NT2/D1 (cell line): ENCODE results near the gene TMEM151A.

ENCODE experiments used
- DNase-seq: peaks from one replicate; pipeline ENCODE4 v3.0.0-alpha.2; 2011; ENCODE audit warnings: low read depth, low spot score
- H3K27me3 ChIP-seq: 2 replicates; pipeline ENCODE4 v1.6.0; 2011; ENCODE audit warnings: mild to moderate bottlenecking; ENCODE audit not compliant: insufficient read length, insufficient read depth
- H3K36me3 ChIP-seq: 2 replicates; pipeline ENCODE4 v1.6.1; 2011; ENCODE audit warnings: mild to moderate bottlenecking, low read length, mixed read lengths; ENCODE audit not compliant: insufficient read depth, insufficient read length
- H3K4me1 ChIP-seq: 2 replicates; pipeline ENCODE4 v1.5.1; 2011; ENCODE audit not compliant: insufficient read depth, insufficient read length
- H3K4me3 ChIP-seq: 2 replicates; pipeline ENCODE4 v1.5.1; 2011; ENCODE audit warnings: low read depth; ENCODE audit not compliant: insufficient read length
- H3K9ac ChIP-seq: 2 replicates; pipeline ENCODE4 v1.6.0; 2011; ENCODE audit warnings: low read depth; ENCODE audit not compliant: insufficient read length
- H3K9me3 ChIP-seq: 2 replicates; pipeline ENCODE4 v1.5.1; 2011; ENCODE audit warnings: mild to moderate bottlenecking, low read length; ENCODE audit not compliant: insufficient read depth
- SUZ12 ChIP-seq: IDR thresholded peaks from 2 replicates; pipeline ENCODE4 v1.6.1; 2011; ENCODE audit not compliant: insufficient read length, insufficient read depth; ENCODE audit errors: extremely low read depth
- YY1 ChIP-seq: IDR thresholded peaks from 2 replicates; pipeline ENCODE4 v1.6.1; 2011; ENCODE audit not compliant: insufficient read length, insufficient read depth
- ZNF274 ChIP-seq: IDR thresholded peaks from 2 replicates; pipeline ENCODE4 v1.6.1; 2011; ENCODE audit warnings: mild to moderate bottlenecking, low read depth, low read length

TMEM151A gene

DNA sequence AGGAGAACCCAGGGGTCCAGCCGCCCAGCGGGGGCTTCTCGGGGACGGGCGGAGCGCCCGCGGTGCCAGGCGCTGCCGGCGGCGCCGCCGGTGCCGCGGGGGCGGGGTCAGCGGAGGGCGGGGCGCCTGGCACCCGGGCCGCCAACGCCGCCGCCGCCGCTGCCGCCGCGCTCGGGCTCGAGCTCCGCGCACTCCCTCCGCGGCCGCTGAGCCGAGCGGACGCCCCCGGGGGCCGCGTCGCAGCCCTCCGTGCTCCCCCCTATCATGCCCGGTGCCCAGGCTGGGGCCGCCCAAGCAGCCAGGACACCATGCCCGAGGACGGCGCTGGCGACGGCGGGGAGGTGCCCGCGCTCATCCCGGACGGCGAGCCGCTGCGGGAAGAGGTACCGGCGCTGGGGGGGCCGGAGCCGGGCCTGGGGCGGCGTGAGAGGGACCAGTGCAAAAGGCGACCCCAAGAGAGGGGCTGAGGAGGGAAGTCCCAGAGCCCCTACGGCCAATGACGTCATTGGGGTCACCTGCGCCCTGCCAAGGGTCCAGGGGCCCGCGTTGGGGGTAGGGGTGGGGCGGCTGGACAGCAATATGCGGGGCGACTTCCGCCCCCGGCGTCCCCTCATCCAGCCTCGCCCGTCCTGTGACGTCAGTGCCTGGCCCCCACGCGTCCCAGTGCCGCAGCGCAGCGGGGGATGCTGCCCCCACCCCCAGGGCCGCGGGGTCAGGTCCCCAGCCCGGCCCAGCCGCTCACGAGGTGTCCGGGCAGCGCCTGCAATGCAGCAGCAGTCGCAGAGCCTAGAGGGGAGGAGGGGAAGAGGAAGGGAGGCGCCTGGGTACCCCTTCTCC lies at the start of gene TMEM151A:
Gene TMEM151A, plus strand, starts transcription at position 189 of the 837 bp plus-strand sequence. Its CDS starts 120 bp downstream, at position 309.
- DNase-seq = no peak
- Histone ChIP-seq H3K27me3 (peaks cover 55% of the 10 kb centered on the region), H3K9me3 (no peaks in the 10 kb centered on the region), H3K9ac (peak within 1 kb of the TSS; percentile 73), H3K4me3 (peak within 1 kb of the TSS; percentile 41), H3K4me1 (peaks cover 36% of the 10 kb centered on the region), H3K36me3 (peaks cover 10% of the 10 kb centered on the region)
- no peak for TF ChIP-seq ZNF274
- no peak for TF ChIP-seq YY1
- no peak for TF ChIP-seq SUZ12

DNA sequence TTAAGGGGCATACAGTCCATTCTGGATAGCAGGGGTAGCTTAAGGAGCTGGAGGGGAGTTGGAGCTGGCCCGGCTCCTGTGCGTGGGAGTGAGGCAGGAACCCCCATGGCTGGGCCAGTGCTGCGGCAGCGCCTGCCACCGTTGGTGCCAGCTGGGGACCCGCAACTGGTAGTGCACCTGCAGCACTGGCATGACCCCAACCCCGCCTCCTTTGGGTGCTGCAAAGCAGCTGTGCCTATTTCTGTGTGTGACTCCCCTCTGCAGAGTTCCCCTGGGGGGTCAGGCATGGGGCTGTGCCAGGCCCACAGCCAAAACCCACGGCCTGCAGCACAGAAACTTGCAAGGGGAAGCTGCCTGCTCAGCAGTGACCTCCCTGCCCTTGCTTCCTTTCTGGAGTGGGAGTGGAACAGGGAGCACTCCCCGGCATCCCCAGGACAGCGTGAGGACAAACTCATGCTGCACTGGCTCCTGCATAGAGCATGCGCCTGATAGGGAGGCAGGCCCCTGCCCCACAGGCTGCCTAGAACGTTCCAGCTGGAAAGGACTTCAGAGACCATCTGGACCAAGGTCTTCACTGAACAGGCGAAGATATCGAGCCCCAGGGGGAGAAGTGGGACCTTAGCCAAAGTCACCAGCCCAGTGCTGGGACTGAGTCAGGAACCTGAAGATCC lies 49.5 kb upstream of the TMEM151A start:
- peaks cover 14% of the 10 kb centered on the region for H3K4me1 ChIP-seq

GRCh38 chr11:66243782-66244535 lies 47.7 kb upstream of the TMEM151A start:
- H3K36me3 ChIP-seq = peaks cover 77% of the 10 kb centered on the region
- no peaks in the 10 kb centered on the region for H3K27me3 ChIP-seq
- no peak overlapping the region for H3K9ac ChIP-seq
- peaks cover 10% of the 10 kb centered on the region for H3K4me1 ChIP-seq
- DNase-seq = no peak
- TF ChIP-seq ZNF274 (no peak), YY1 (no peak), SUZ12 (no peak)
- H3K9me3 ChIP-seq = no peaks in the 10 kb centered on the region
- H3K4me3 ChIP-seq = no peak overlapping the region

More for the DNA sequence above, 49.5 kb upstream of the TMEM151A start:
- Histone ChIP-seq H3K9ac (peak overlapping the region; percentile 12), H3K4me3 (no peak overlapping the region), H3K36me3 (peaks cover 77% of the 10 kb centered on the region), H3K9me3 (no peaks in the 10 kb centered on the region), H3K27me3 (no peaks in the 10 kb centered on the region)
- no peak for DNase-seq
- TF ChIP-seq YY1 (no peak), SUZ12 (no peak), ZNF274 (no peak)

GRCh38 chr11:66247295-66247694 lies 44.4 kb upstream of the TMEM151A start:
- Histone ChIP-seq H3K36me3 (peaks cover 66% of the 10 kb centered on the region), H3K4me1 (peaks cover 7% of the 10 kb centered on the region)

GRCh38 chr11:66247801-66248200 lies 43.9 kb upstream of the TMEM151A start:
- H3K9ac ChIP-seq = no peak overlapping the region
- peaks cover 4% of the 10 kb centered on the region for H3K4me1 ChIP-seq

More at GRCh38 chr11:66247295-66247694, 44.4 kb upstream of the TMEM151A start:
- Histone ChIP-seq H3K27me3 (no peaks in the 10 kb centered on the region), H3K9ac (no peak overlapping the region), H3K9me3 (no peaks in the 10 kb centered on the region), H3K4me3 (no peak overlapping the region)
- TF ChIP-seq SUZ12 (no peak), ZNF274 (no peak), YY1 (no peak)
- no peak for DNase-seq

GRCh38 chr11:66248903-66249302 lies 42.8 kb upstream of the TMEM151A start:
- no peak overlapping the region for H3K4me3 ChIP-seq
- H3K36me3 ChIP-seq = peaks cover 52% of the 10 kb centered on the region
- H3K9me3 ChIP-seq = no peaks in the 10 kb centered on the region
- H3K4me1 ChIP-seq = peaks cover 8% of the 10 kb centered on the region
- TF ChIP-seq ZNF274 = no peak
- TF ChIP-seq SUZ12 = no peak
- no peak overlapping the region for H3K9ac ChIP-seq
- H3K27me3 ChIP-seq = no peaks in the 10 kb centered on the region
- DNase-seq = no peak

More at GRCh38 chr11:66247801-66248200, 43.9 kb upstream of the TMEM151A start:
- Histone ChIP-seq H3K36me3 (peaks cover 61% of the 10 kb centered on the region), H3K9me3 (no peaks in the 10 kb centered on the region), H3K4me3 (no peak overlapping the region), H3K27me3 (no peaks in the 10 kb centered on the region)
- TF ChIP-seq SUZ12 (no peak), YY1 (no peak), ZNF274 (no peak)
- no peak for DNase-seq
